ENCODE results near the gene PRRX2.

PRRX2 gene
- total RNA-seq: 0 to 0.35 reads per million in 2 experiments

DNA sequence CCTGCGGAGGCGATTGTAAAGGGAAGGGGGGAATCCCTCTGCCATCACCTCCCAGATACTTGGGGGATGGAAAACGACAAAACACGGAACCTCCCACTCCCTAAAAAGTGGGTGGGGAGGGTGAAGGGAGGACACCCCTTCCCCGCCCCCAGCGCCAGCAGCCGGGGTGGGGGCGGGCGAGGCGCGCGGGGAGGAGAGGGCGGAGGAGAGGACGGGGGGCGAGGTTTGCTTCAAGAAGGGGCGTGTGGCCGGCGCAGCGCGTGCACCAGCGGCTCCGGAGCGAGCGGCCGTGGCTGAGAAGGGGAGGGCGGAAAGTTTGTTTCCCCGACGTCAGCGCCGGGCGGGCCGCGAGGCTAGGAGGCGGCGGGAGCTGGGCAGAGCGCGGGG, at the start of gene PRRX2:
Gene PRRX2, plus strand, starts transcription at position 259 of the 387 bp plus-strand sequence. CDS start 221 bp downstream, outside the sequence.
- no peak for DNase-seq (ENCODE audit: low read depth)

- DNase-seq (ENCODE audit: low read depth): no peak
These were observed 48.3 kb upstream of the PRRX2 start for GRCh38 chr9:129617167-129617566.

GRCh38 chr9:129619787-129620668, 45.4 kb upstream of the PRRX2 start:
- no peak for DNase-seq (ENCODE audit: low read depth)

GRCh38 chr9:129620669-129621295, 44.7 kb upstream of the PRRX2 start, which contains the start of gene C9orf50:
TSS of gene C9orf50 (minus strand) at chr9:129621101. CDS start at chr9:129620574, 527 bp downstream.
- no peak for DNase-seq (ENCODE audit: low read depth)

- DNase-seq (ENCODE audit: low read depth): no peak
These were observed 42.1 kb upstream of the PRRX2 start for GRCh38 chr9:129623331-129623730.

GRCh38 chr9:129624168-129624759, 41.2 kb upstream of the PRRX2 start:
- DNase-seq (ENCODE audit: low read depth): peak; percentile 54

GRCh38 chr9:129624947-129625346, 40.5 kb upstream of the PRRX2 start:
- DNase-seq (ENCODE audit: low read depth): peak; percentile 40

DNA sequence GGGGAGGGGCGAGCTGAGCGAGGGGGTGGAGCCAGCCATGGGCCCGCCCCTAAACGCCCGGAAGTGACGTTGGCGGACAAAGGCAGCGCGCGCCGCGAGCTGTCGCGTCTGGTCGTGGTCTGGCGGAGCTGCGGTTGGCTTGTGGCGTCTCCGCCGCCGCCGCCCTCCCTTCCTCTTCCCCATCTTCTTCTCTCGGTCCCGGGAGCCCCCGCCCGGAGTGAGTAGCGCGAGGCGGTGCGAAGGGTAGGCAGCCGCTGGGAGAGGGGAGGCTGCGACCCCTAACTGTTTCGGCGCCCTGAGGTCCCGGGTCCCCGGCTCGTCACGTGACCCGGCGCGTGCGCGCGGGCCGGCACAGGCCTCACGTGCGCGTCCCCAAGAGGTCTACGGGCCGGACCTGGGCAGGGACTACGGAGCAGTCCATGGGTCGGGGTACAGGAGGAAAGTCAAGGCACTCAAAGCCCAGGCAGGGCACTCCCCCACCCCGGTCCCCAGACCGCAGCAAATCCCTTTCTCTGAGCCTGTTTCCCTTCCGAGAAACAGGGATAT, 39.3 kb upstream of the PRRX2 start, which contains the start of gene NTMT1:
Gene NTMT1, plus strand, starts transcription at position 85 of the 546 bp plus-strand sequence. CDS start 6,541 bp downstream, outside the sequence.
- peak; percentile 90 for DNase-seq (ENCODE audit: low read depth)

DNA sequence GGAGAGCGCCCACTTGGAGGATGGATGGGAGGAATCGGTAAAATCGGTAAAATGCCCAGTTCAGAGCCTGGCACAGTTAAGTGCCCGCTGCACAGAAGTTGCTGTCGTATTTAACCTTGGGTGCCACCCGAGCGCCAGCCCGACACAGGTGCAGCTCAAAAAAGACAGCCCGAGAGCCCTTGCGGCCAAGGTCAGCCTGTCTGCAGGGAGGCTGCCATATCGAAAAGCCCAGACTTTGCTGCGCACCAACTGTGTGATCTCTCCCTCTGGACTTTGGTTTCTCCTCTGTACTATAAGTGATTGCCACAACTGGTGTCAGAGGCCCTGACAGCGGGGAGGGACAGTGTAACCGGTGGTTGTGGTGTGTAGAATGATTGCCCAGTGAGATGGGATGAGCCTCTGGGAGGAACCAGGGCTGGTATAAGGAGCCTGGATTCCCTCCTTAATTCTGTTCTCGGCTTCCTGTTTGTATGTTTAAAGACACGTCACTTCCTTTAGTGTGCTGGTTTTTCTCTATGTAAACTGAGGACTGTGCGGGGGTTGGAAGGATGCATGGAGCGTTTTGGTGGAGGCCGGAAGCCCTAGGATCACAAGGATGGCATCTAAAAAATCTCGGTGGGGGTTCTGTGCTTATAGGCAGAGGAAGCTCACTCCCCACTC, 38.7 kb upstream of the PRRX2 start:
- DNase-seq (ENCODE audit: low read depth): peak; percentile 26

- no peak for DNase-seq (ENCODE audit: low read depth)
These were observed 37.6 kb upstream of the PRRX2 start for GRCh38 chr9:129627556-129628440.

DNA sequence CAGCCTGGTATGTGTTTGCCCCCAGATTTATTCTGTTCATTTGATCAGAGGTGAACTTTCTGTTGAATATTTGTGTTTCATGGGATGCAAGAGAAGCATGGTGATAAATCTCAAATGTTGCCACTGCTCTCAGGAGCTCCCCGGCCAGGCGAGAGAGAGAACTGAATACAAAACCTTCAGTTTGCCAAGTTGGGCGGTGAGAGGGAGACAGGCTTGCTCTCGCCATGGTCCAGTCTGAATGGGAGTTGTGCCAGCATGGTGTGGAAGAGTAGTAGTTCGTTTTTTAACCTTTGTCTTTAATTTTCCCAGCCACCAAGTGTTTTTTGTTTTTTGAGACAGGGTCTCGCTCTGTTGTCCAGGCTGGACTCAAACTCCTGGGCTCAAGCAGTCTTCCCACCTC, 36.7 kb upstream of the PRRX2 start:
- no peak for DNase-seq (ENCODE audit: low read depth)

GRCh38 chr9:129629251-129629820, 36.1 kb upstream of the PRRX2 start:
- DNase-seq (ENCODE audit: low read depth): no peak

DNA sequence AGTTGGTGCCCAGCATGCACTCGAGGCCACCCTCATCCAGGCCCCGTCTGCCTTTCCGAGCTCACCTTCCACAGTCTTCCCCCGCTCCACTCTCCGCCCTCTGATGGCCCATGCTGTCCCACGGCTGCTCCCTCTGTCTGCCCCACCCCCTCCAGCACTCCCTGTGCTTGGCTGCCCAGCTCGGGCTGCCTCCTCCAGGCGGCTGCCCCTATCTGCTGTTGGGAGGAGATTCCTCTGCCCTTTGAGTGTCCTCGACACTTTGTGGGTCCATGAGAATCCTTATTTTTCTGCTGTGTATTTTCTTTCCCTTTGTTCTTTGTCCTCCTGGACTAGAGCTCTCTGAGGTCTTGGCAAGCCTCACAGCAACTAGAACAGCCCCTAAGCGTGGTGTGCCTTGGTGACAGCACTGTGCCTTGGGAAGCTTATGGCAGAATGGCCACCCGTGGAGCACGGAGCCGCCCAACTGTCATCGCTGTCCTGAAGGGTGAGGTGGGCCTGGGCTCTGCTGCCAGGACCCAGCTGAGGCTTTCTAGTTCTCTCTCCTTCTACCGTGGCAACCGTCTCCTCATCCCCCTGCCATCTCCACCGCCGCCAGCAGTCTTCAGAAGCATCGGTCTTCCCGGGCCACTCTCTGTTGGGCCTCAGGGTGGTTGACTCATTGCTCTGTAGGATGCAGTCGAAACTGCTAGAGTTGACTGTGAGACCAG, 34.3 kb upstream of the PRRX2 start:
- DNase-seq (ENCODE audit: low read depth): no peak

GRCh38 chr9:129631674-129632129, 33.7 kb upstream of the PRRX2 start:
- DNase-seq (ENCODE audit: low read depth): no peak

DNA sequence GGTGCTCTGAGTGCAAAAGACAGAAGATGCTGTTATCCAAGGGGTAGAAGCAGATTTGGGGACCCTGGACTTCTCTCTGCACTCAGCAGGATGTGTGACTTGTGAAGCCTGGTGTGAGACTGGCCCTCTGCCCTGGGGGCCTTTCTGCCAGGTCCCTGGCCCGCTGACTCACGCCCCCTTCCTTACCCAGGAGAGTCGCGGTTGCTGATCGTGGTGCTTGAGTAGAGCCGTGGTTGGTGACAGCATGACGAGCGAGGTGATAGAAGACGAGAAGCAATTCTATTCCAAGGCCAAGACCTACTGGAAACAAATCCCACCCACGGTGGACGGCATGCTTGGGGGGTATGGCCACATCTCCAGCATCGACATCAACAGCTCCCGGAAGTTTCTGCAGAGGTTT, 33.0 kb upstream of the PRRX2 start:
- no peak for DNase-seq (ENCODE audit: low read depth)

- no peak for DNase-seq (ENCODE audit: low read depth)
These were observed 32.2 kb upstream of the PRRX2 start for GRCh38 chr9:129633207-129633606.

- DNase-seq (ENCODE audit: low read depth): no peak
These were observed 31.6 kb upstream of the PRRX2 start for GRCh38 chr9:129633848-129634247.

- DNase-seq (ENCODE audit: low read depth): no peak
These were observed 30.1 kb upstream of the PRRX2 start for GRCh38 chr9:129635099-129636065.

Measured in T follicular helper cell (primary cell).